Astrocyte of the spinal cord (primary cell): ENCODE data around the gene ZNF580.

Experiments
- DNase-seq: peaks from one replicate; pipeline ENCODE4 v3.0.0; 2011; ENCODE audit warnings: low read depth, low spot score
- H3K4me3 ChIP-seq: 2 replicates; pipeline ENCODE4 v1.5.1; 2011; ENCODE audit warnings: low read depth, mild to moderate bottlenecking, low read length, moderate library complexity
- CTCF ChIP-seq: IDR thresholded peaks from 2 replicates; pipeline ENCODE4 v1.5.1; 2012; ENCODE audit warnings: low read depth, mild to moderate bottlenecking, low read length, inconsistent platforms
- in situ Hi-C: cut with HindIII; loops from 2 replicates; pipeline ENCODE4 v1.10.0; 2017; ENCODE audit warnings: low sequenced_read_pairs

Gene ZNF580

GRCh38 chr19:55623130-55623529 is 17.7 kb upstream of the ZNF580 start:
- DNase-seq, result no peak
- no peak for TF ChIP-seq CTCF
- in situ Hi-C loops, result no loop called here
- no peak overlapping the region for H3K4me3 ChIP-seq

- DNase-seq, result no peak
- peak overlapping the region; percentile 19 for H3K4me3 ChIP-seq
- TF ChIP-seq CTCF, result no peak
- in situ Hi-C loops, result no loop called here
These were observed 17.2 kb upstream of the ZNF580 start for GRCh38 chr19:55623561-55623960.

- TF ChIP-seq CTCF, result no peak
- H3K4me3 ChIP-seq, result peak within 1 kb of the TSS; percentile 70
- in situ Hi-C loops, result no loop called here
- peak; percentile 92 for DNase-seq
These were observed 16.4 kb upstream of the ZNF580 start, which contains the start of gene ZNF784 for GRCh38 chr19:55624109-55625003. ZNF784 (minus strand) TSS chr19:55624566; CDS start chr19:55624561, 5 bp downstream.

- in situ Hi-C loops, result no loop called here
- DNase-seq, result no peak
- H3K4me3 ChIP-seq, result peak overlapping the region; percentile 70
- no peak for TF ChIP-seq CTCF
These were observed 15.8 kb upstream of the ZNF580 start for GRCh38 chr19:55625004-55625326.

GRCh38 chr19:55626350-55626749 is 14.5 kb upstream of the ZNF580 start:
- H3K4me3 ChIP-seq, result no peak overlapping the region
- TF ChIP-seq CTCF, result no peak
- no peak for DNase-seq
- in situ Hi-C loops, result no loop called here

GRCh38 chr19:55632463-55632834 is 8.4 kb upstream of the ZNF580 start:
- peak; percentile 96 for DNase-seq
- no peak overlapping the region for H3K4me3 ChIP-seq
- in situ Hi-C loops, result no loop called here
- peak; percentile 85 for TF ChIP-seq CTCF

GRCh38 chr19:55633861-55634260 is 6.9 kb upstream of the ZNF580 start:
- no peak overlapping the region for H3K4me3 ChIP-seq
- no peak for DNase-seq
- in situ Hi-C loops, result no loop called here
- no peak for TF ChIP-seq CTCF
